Measurements from ENCODE around the gene CARD18.

DNA sequence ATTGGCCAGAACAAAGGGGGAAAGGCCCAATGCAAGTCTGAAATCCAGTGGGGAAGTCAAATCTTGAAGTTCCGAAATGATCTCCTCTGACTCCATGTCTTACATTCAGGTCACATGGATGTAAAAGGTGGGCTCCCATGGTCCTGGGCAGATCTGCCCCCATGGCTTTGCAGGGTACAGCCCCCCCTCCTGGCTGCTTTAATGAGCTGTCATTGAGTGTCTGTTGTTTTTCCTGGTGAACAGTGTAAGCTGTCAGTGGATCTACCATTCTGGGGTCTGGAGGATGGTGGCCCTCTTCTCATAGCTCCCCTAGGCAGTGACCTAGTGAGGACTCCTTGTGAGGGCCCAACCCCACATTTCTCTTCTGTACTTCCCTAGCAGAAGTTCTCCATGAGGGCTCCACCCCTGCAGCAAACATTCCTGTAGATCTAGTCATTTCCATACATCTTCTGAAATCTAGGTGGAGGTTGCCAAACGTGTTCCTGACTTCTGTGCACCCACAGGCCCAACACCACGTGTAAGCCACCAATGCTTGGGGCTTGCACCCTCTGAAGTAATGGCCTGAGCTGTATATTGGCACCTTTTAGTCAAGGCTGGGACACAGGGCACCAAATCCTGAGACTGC is 9.3 kb downstream of the CARD18 start:
- no peak for TF ChIP-seq POLR2A (IDR thresholded peaks at IDR 0.05)
- TF ChIP-seq, protein P1, sequence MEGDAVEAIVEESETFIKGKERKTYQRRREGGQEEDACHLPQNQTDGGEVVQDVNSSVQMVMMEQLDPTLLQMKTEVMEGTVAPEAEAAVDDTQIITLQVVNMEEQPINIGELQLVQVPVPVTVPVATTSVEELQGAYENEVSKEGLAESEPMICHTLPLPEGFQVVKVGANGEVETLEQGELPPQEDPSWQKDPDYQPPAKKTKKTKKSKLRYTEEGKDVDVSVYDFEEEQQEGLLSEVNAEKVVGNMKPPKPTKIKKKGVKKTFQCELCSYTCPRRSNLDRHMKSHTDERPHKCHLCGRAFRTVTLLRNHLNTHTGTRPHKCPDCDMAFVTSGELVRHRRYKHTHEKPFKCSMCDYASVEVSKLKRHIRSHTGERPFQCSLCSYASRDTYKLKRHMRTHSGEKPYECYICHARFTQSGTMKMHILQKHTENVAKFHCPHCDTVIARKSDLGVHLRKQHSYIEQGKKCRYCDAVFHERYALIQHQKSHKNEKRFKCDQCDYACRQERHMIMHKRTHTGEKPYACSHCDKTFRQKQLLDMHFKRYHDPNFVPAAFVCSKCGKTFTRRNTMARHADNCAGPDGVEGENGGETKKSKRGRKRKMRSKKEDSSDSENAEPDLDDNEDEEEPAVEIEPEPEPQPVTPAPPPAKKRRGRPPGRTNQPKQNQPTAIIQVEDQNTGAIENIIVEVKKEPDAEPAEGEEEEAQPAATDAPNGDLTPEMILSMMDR (IDR thresholded peaks at IDR 0.05) = no peak
